ENCODE measurements around the gene OPRD1.

Gene OPRD1

GRCh38 chr1:28914228-28915030 is 102.5 kb downstream of the OPRD1 start, which contains the start of gene EPB41:
Gene EPB41 (plus strand): TSS chr1:28914569. CDS start chr1:28987438, 72,869 bp downstream.
- peak; percentile 88 for DNase-seq

GRCh38 chr1:28915031-28915895 is 103.3 kb downstream of the OPRD1 start:
- DNase-seq, result no peak

DNA sequence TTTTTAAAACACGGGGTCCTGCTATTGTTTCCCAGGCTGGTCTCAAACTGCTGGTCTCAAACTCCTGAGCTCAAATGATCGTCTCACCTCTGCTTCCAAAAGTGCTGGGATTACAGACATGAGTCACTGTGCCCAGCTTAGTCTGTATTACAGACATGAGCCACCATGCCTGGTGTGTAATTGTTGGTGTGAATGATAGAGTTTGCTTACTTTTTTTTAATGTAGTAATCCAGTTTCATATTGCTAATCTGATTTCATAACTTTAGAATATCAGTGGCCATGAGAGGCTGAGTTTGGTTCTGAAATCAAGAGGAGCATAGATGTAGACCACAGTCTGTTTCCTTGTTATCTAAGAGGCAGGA is 105.8 kb downstream of the OPRD1 start:
- DNase-seq, result no peak

All from suppressor macrophage treated with lipopolysaccharide for 4 hours (primary cell).